ENCODE results near the gene DPP6.
"Not testable (repeated sequence)": the region's sequence is repeated elsewhere in the genome, so short reads cannot be mapped to it uniquely, and the experiment has no call there.

The DPP6 gene

GRCh38 chr7:154653281-154653680 is 601.1 kb downstream of the DPP6 start:
- DNase-seq (ENCODE audit: low read depth, low spot score), result no peak

GRCh38 chr7:154656618-154657017 is 604.4 kb downstream of the DPP6 start:
- DNase-seq (ENCODE audit: low read depth, low spot score), result no peak

GRCh38 chr7:154666768-154667167 is 614.6 kb downstream of the DPP6 start:
- no peak for DNase-seq (ENCODE audit: low read depth, low spot score)

GRCh38 chr7:154672659-154673415 is 620.6 kb downstream of the DPP6 start:
- no peak for DNase-seq (ENCODE audit: low read depth, low spot score)

GRCh38 chr7:154674191-154674590 is 622.0 kb downstream of the DPP6 start:
- DNase-seq (ENCODE audit: low read depth, low spot score), result no peak

GRCh38 chr7:154675560-154675959 is 623.4 kb downstream of the DPP6 start:
- no peak for DNase-seq (ENCODE audit: low read depth, low spot score)

GRCh38 chr7:154676033-154676421 is 623.8 kb downstream of the DPP6 start:
- DNase-seq (ENCODE audit: low read depth, low spot score), result not testable (repeated sequence)

- no peak for DNase-seq (ENCODE audit: low read depth, low spot score)
Observed at GRCh38 chr7:154676422-154677073, 624.4 kb downstream of the DPP6 start.

GRCh38 chr7:154677454-154677853 is 625.3 kb downstream of the DPP6 start:
- no peak for DNase-seq (ENCODE audit: low read depth, low spot score)

GRCh38 chr7:154678001-154678550 is 625.9 kb downstream of the DPP6 start:
- DNase-seq (ENCODE audit: low read depth, low spot score), result not testable (repeated sequence)

- no peak for DNase-seq (ENCODE audit: low read depth, low spot score)
Observed at GRCh38 chr7:154679379-154680053, 627.3 kb downstream of the DPP6 start.

- DNase-seq (ENCODE audit: low read depth, low spot score), result no peak
Observed at GRCh38 chr7:154680894-154681659, 628.9 kb downstream of the DPP6 start.

- DNase-seq (ENCODE audit: low read depth, low spot score), result no peak
Observed at GRCh38 chr7:154682003-154682402, 629.8 kb downstream of the DPP6 start.

- no peak for DNase-seq (ENCODE audit: low read depth, low spot score)
Observed at GRCh38 chr7:154684666-154685563, 632.7 kb downstream of the DPP6 start.

GRCh38 chr7:154685564-154685901 is 633.3 kb downstream of the DPP6 start:
- no peak for DNase-seq (ENCODE audit: low read depth, low spot score)

GRCh38 chr7:154686305-154686704 is 634.1 kb downstream of the DPP6 start:
- DNase-seq (ENCODE audit: low read depth, low spot score), result no peak

- DNase-seq (ENCODE audit: low read depth, low spot score), result no peak
Observed at GRCh38 chr7:154688952-154689351, 636.8 kb downstream of the DPP6 start.

- no peak for DNase-seq (ENCODE audit: low read depth, low spot score)
Observed at GRCh38 chr7:154690411-154690810, 638.2 kb downstream of the DPP6 start.

- DNase-seq (ENCODE audit: low read depth, low spot score), result no peak
Observed at GRCh38 chr7:154693661-154694060, 641.5 kb downstream of the DPP6 start.

- no peak for DNase-seq (ENCODE audit: low read depth, low spot score)
Observed at GRCh38 chr7:154695836-154696235, 643.6 kb downstream of the DPP6 start.

- no peak for DNase-seq (ENCODE audit: low read depth, low spot score)
Observed at GRCh38 chr7:154696556-154696955, 644.4 kb downstream of the DPP6 start.

All from activated naive CD8-positive, alpha-beta T cell treated with anti-CD3 and anti-CD28 coated beads, Interleukin-2, amount 50 U/mL, for 16 hours (primary cell).